HCT116 (cell line): ENCODE data around the gene PBX1.

Experiments
- CTCF ChIP-seq, 3 experiments: fragments of 200-600 bp in 1 of 3; sonication (generic) in 1 of 3; IDR thresholded peaks in 2 of 3; conservative IDR thresholded peaks in 1 of 3; 2 replicates each; pipeline ENCODE4 v1.5.1; 2012 to 2017; ENCODE audit warnings: low read depth in 2 of 3, low read length in 2 of 3, antibody characterized with exemption in 1 of 3, borderline replicate concordance in 1 of 3, control low read depth in 1 of 3, mild to moderate bottlenecking in 1 of 3, mixed read lengths in 1 of 3, mixed run types in 1 of 3, moderate library complexity in 1 of 3; ENCODE audit not compliant: insufficient read depth in 1 of 3
- ELF1 ChIP-seq: IDR thresholded peaks from 2 replicates; pipeline ENCODE4 v1.6.1; 2012; ENCODE audit warnings: low read depth, borderline replicate concordance
- EZH2 ChIP-seq: fragments of 200-600 bp; sonication (generic); IDR thresholded peaks from 2 replicates; pipeline ENCODE4 v1.6.1; 2017; ENCODE audit warnings: antibody characterized with exemption, mixed run types
- POLR2A ChIP-seq: IDR thresholded peaks from 2 replicates; pipeline ENCODE4 v1.7.0; 2011; ENCODE audit warnings: borderline replicate concordance; ENCODE audit not compliant: insufficient read depth, insufficient read length; ENCODE audit errors: extremely low read depth
- POLR2AphosphoS5 ChIP-seq: IDR thresholded peaks from 2 replicates; pipeline ENCODE4 v1.6.1; 2011; ENCODE audit warnings: mild to moderate bottlenecking, low read depth, low read length, moderate library complexity
- TCF7L2 ChIP-seq: IDR thresholded peaks from 2 replicates; pipeline ENCODE4 v1.7.0; 2011; ENCODE audit warnings: borderline replicate concordance, inconsistent platforms; ENCODE audit not compliant: insufficient read depth, insufficient read length; ENCODE audit errors: extremely low read depth

DNA sequence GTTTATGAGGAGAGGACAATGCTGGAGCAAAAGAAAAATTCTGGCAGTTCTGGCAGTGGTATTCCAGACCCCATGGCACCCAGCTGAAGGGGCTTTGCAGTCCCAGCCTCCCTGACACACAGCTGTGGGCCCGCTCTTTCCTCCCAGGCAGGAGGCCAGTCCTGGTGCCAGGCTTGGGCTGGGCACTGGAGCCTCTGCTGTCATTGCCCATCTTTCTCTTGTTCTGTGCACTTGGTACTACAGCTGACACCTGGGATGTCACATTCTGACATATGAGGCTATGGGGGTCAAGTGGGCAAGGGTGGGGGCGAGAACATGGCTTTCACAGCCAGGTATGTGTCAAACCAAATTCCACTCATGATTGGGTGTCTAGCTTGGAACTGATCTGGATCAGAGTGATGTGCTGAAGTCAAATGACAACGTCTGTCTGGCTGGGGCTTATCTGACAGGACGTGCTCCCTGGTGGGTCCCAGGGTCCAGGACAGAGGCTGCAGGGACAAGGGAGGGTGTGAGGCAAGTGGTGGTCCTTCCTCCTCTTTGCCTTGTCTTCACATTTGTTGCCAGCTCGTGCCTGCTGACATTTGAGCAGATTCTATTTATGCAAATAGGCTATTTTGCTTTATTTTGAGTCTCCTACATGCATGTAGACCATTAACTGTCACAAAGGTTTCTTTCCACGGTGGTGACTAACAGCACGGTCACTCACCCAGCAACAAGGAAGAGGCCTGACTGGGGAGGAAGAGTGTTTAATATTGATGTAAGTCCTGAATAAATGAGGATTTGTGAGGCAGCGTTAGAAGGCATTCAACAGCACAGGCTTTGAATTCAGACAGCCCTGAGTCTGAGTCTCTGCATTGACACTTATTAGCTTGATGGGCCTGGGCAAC lies 336.3 kb downstream of the PBX1 start:
- no peak for TF ChIP-seq EZH2
- no peak for TF ChIP-seq CTCF (IDR thresholded peaks at IDR 0.05 in 2 of 3, conservative IDR thresholded peaks at IDR 0.05 in 1 of 3; ENCODE audit: borderline replicate concordance in 1 of 3, insufficient read depth in 1 of 3, low read depth in 2 of 3, low read length in 2 of 3)
- no peak for TF ChIP-seq TCF7L2
- no peak for TF ChIP-seq POLR2AphosphoS5
- TF ChIP-seq POLR2A, result no peak
- no peak for TF ChIP-seq ELF1
